Activated CD8-positive, alpha-beta T cell treated with anti-CD3 and anti-CD28 coated beads for 36 hours (primary cell): Measurements from ENCODE around the gene LRRC56. TPM values are rescaled to one million over a fixed set of nuclear protein-coding genes. Genes with fewer than 3 reads are reported as not detected.
A peak's percentile ranks its signal among the peaks of the same experiment; 100 is the strongest.

Experiments used
- ATAC-seq: fragments of 200-7000 bp; cut with Tn5 transposase; one replicate; pipeline ENCODE4 v1.10.0; 2021; ENCODE audit warnings: mild to moderate bottlenecking, moderate library complexity
- CTCF ChIA-PET: fragments of 350-600 bp; sonication (Branson Sonifier 250); formaldehyde crosslinking; loops from one replicate; lab custom pipeline; 2021; ENCODE audit warnings: antibody characterized with exemption; lab: Charles Lee
- POLR2A ChIA-PET: fragments of 350-600 bp; sonication (Branson Sonifier 250); formaldehyde crosslinking; loops from one replicate; lab custom pipeline; 2021; ENCODE audit warnings: antibody characterized with exemption; lab: Charles Lee
- DNase-seq: peaks from one replicate; pipeline ENCODE4 v3.0.0-alpha.2; 2020
- H3K27ac Mint-ChIP-seq: one replicate; pipeline ENCODE4 v1.8.0; 2021; ENCODE audit warnings: mild to moderate bottlenecking, mixed read lengths
- H3K27me3 Mint-ChIP-seq: one replicate; pipeline ENCODE4 v1.8.0; 2021; ENCODE audit warnings: mixed read lengths
- H3K36me3 Mint-ChIP-seq: one replicate; pipeline ENCODE4 v1.8.0; 2021; ENCODE audit warnings: low read depth, mixed read lengths
- H3K4me1 Mint-ChIP-seq: one replicate; pipeline ENCODE4 v1.8.0; 2021; ENCODE audit warnings: low read depth, mixed read lengths
- H3K4me3 Mint-ChIP-seq: one replicate; pipeline ENCODE4 v1.8.0; 2021; ENCODE audit warnings: mild to moderate bottlenecking, moderate library complexity, mixed read lengths
- H3K9me3 Mint-ChIP-seq: one replicate; pipeline ENCODE4 v1.8.0; 2021; ENCODE audit warnings: mixed read lengths
- intact Hi-C: fragments of 100-400 bp; cut with micrococcal nuclease; formaldehyde crosslinking; loops from one replicate; pipeline ENCODE4 v1.10.0; 2022
- total RNA-seq, 2 experiments: library from RNA; stranded (reverse); gene quantifications; one replicate each; pipeline ENCODE4 v1.2.3, GENCODE V29; 2021
- TF ChIP-seq, protein P1 (sequence below): fragments of 200-600 bp; IDR thresholded peaks from one replicate; pipeline ENCODE4 v1.8.0; 2022; ENCODE audit warnings: antibody characterized with exemption, mild to moderate bottlenecking

The LRRC56 gene
- total RNA-seq, 2 experiments from 2014 or later: 0.67 to 0.99 TPM

DNA sequence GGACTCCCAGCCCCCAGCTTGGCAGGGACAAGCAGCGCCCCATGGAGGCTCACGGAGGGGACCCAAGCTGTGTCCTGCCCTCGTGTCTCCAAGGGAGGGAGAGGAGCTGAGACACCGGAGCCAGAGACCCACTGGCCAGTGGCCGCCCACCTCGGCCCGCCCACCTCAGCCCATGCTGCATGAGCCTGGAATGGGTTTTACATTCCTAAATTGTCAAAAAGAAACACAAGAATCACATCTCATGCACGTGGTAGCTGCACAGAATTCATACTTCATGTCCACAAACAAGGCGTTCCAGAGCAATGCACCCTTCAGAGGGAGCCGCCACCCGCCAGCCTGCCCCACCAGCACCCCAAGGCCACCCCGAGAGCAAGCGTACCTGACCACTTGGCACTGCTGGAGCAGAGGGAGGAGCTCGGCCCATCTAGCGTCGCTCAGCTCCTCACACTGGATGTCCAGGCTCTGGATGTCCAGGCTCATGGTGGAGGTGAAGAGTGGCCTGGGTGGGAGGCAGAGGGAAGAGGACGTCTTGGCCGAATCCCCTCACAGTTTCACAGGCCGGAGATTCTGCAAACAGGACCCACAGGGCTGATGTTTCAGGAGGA, 35.5 kb upstream of the LRRC56 start:
- H3K36me3 Mint-ChIP-seq: peaks cover 33% of the 10 kb centered on the region
- DNase-seq: no peak
- no peaks in the 10 kb centered on the region for H3K9me3 Mint-ChIP-seq
- POLR2A ChIA-PET: no interaction called here
- TF ChIP-seq, protein P1, sequence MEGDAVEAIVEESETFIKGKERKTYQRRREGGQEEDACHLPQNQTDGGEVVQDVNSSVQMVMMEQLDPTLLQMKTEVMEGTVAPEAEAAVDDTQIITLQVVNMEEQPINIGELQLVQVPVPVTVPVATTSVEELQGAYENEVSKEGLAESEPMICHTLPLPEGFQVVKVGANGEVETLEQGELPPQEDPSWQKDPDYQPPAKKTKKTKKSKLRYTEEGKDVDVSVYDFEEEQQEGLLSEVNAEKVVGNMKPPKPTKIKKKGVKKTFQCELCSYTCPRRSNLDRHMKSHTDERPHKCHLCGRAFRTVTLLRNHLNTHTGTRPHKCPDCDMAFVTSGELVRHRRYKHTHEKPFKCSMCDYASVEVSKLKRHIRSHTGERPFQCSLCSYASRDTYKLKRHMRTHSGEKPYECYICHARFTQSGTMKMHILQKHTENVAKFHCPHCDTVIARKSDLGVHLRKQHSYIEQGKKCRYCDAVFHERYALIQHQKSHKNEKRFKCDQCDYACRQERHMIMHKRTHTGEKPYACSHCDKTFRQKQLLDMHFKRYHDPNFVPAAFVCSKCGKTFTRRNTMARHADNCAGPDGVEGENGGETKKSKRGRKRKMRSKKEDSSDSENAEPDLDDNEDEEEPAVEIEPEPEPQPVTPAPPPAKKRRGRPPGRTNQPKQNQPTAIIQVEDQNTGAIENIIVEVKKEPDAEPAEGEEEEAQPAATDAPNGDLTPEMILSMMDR: no peak
- H3K4me3 Mint-ChIP-seq: no peak overlapping the region
- CTCF ChIA-PET: interaction anchor here (1.7 kb wide), 1 partner anchor 17 kb away, joined by 6 read pairs; no protein-coding TSS in a partner anchor
- H3K27me3 Mint-ChIP-seq: no peaks in the 10 kb centered on the region
- H3K27ac Mint-ChIP-seq: no peak overlapping the region
- intact Hi-C loops: no loop called here
- no peak for ATAC-seq
- H3K4me1 Mint-ChIP-seq: peaks cover 33% of the 10 kb centered on the region

DNA sequence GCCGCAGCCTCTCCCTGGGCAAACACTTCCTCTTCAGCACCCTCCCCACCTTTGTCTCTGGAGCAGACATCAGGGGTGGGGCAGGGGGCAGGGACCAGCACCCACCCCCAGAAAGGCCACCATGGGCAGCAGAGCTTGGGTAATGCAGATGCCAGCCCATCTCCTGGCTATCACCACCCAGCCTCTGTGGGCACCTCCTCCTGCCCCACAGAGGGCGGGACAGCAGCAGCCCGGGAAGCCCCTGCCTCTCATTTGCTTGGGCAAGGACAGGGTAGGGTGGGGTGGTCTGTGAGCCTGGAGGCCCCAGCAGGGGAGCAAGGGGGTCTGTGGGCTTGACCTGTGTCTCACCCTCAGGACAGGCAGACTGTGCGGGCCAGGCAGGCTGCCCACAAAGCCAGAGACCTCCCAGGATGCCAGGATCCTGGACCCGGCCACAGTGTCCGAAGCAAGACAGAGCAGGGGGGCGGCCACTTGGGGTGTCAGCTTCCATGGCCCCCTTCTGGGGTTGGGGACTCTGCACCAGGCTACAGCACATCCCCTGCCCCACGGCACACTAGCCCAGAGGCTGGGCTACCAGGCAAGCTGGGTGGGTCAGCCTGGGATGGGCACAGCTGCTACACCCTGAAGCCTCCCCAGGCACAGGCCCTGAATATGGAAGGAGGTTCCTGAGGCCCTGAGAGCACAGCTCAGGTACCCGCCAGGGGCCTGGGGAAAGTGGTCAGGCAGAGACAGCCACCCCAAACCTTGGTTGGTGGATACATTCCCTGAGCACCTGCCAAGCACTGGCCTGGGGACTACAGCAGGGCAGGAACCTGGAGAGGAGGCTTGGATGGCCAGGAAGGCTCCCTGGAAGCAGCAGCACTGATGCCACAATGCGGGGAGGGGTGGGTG, 34.8 kb upstream of the LRRC56 start:
- H3K9me3 Mint-ChIP-seq: no peaks in the 10 kb centered on the region
- peaks cover 26% of the 10 kb centered on the region for H3K4me1 Mint-ChIP-seq
- peak overlapping the region; percentile 25 for H3K27ac Mint-ChIP-seq
- no peak overlapping the region for H3K4me3 Mint-ChIP-seq
- no peak for ATAC-seq
- peaks cover 25% of the 10 kb centered on the region for H3K36me3 Mint-ChIP-seq
- CTCF ChIA-PET: interaction anchor here (1.7 kb wide), 1 partner anchor 16 kb away, joined by 6 read pairs; no protein-coding TSS in a partner anchor
- H3K27me3 Mint-ChIP-seq: no peaks in the 10 kb centered on the region
- POLR2A ChIA-PET: interaction anchor here (0.6 to 1.2 kb wide), 2 partner anchors 55 to 88 kb away, joined by 3 read pairs; partner anchors contain the start of gene SIGIRR
- no peak for DNase-seq
- TF ChIP-seq, protein P1: no peak
- intact Hi-C loops: no loop called here

DNA sequence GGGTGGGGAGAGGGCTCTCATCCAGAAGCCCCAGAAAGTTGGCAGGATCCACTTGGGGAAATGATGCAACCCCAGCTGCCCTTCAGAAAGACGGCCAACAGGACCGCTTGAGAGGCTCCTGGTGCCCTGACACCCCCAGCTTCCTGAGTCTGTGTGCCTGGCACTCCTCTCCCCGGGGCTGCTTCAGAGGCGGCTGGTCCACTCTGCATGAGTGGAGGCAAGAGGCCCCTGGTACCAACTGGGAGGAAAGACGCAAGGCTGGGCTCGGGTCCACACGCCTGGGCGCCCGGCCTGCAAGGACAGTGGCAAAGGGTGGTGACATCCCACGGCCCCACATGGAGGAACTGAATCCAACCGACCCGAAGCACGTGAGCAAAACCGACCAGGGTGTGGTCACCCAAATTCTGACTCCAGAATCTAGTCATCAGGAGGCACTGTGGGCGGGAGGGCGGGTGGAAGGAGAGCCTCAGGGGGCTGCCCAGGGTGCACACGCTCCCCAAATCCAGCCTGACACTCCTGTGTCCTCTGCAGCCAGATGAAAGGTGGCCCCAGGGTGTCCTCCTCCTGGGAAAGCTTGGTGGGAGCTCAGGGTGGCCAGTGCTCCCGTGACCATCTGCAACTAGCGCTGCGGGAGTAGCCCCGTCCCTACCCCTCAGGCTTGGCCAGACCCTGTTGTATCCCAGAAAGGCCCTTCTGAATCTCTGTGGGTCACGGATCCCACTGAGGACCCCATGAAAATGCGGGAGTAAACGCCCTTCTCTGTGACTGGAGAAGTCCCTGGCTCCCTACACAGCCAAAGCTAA, 33.9 kb upstream of the LRRC56 start:
- H3K27ac Mint-ChIP-seq: peak overlapping the region; percentile 63

DNA sequence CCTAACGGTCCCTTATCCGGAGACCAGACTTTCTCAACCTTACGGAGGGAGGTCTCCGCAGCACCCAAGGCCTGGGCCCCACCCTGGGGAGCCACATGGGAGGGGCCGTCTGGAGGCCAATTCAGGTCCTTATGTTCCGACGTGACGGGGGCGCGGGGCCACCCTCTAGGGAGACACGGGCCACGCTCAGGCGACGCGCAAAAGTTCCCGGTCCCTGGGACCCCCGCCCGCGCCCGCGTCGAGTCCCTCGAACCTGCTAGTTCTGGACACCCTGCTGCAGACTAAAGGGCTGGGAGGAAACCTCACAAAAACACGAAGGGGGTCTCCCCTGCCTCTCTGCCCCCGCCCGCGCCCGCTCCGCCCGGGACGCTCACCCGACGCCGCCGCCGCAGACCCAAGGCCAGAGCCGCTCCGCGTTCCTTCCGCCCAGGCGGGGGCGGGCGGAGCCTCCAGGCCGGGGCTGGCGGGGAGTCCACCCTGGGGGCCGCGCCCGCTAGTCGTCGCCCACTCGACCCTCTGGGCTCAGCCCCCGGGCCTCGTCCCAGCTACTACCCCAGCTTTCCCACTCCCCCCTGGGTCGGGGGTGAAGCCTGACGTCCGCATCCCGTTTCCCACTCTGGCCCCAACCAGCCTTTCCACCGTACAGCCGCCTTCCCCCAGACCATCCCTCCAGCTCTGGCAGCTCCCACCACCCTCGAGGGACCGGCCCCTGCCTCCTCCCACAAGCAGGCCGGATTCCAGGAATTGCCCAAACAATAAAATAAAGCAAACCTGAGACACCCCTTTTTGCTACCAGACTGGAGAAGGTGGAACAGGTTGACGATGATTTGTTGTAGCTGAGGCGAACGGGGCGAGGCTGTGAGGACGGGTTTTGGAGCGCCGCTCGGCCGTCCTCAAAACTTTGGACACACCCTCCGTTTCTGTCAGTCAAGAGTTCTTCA, 33.0 kb upstream of the LRRC56 start:
- Mint-ChIP-seq H3K4me1 (peaks cover 26% of the 10 kb centered on the region), H3K36me3 (peaks cover 23% of the 10 kb centered on the region), H3K9me3 (no peaks in the 10 kb centered on the region), H3K27me3 (no peaks in the 10 kb centered on the region), H3K27ac (peak overlapping the region; percentile 30), H3K4me3 (peak overlapping the region; percentile 94)
- POLR2A ChIA-PET: interaction anchor here (1.0 to 3.5 kb wide), 3 partner anchors 11 to 55 kb away, joined by 3 to 22 read pairs (median 7); partner anchors contain the start of gene PTDSS2
- DNase-seq (peak; percentile 32), ATAC-seq (no peak)
- intact Hi-C loops: no loop called here
- CTCF ChIA-PET: interaction anchor here (0.7 to 6.6 kb wide), 5 partner anchors 15 to 135 kb away, joined by 3 to 51 read pairs (median 4); partner anchors contain the start of gene B4GALNT4
- TF ChIP-seq, protein P1: no peak

More for the DNA sequence above, 33.9 kb upstream of the LRRC56 start:
- CTCF ChIA-PET: interaction anchor here (1.7 kb wide), 1 partner anchor 15 kb away, joined by 6 read pairs; no protein-coding TSS in a partner anchor
- TF ChIP-seq, protein P1: no peak
- no peaks in the 10 kb centered on the region for H3K27me3 Mint-ChIP-seq
- H3K36me3 Mint-ChIP-seq: peaks cover 24% of the 10 kb centered on the region
- peaks cover 26% of the 10 kb centered on the region for H3K4me1 Mint-ChIP-seq
- ATAC-seq (no peak), DNase-seq (peak; percentile 54)
- no peaks in the 10 kb centered on the region for H3K9me3 Mint-ChIP-seq
- intact Hi-C loops: no loop called here
- peak overlapping the region; percentile 94 for H3K4me3 Mint-ChIP-seq
- POLR2A ChIA-PET: interaction anchor here (0.6 to 2.5 kb wide), 3 partner anchors 10 to 89 kb away, joined by 3 to 7 read pairs (median 3); partner anchors contain the start of gene SIGIRR
